ENCODE measurements around the gene CABCOCO1.

GRCh38 chr10:61766927-61767326 is 104.2 kb downstream of the CABCOCO1 start:
- TF ChIP-seq CTCF (IDR thresholded peaks at IDR 0.05) (no peak), POLR2A (IDR thresholded peaks at IDR 0.05) (no peak)

Measured in body of pancreas (tissue), 4 donors.